22Rv1 (cell line): ENCODE measurements around the gene MTG2.

ENCODE experiments used
- CTCF ChIP-seq: fragments of 450-650 bp; IDR thresholded peaks from 2 replicates; pipeline ENCODE4 v1.5.1; 2017; ENCODE audit warnings: mild to moderate bottlenecking
- ZFX ChIP-seq: fragments of 450-650 bp; IDR thresholded peaks from 2 replicates; pipeline ENCODE4 v1.6.1; 2017; ENCODE audit warnings: antibody characterized with exemption, borderline replicate concordance

- no peak for TF ChIP-seq CTCF
- TF ChIP-seq ZFX = no peak
Observed at GRCh38 chr20:62179162-62179504, 3.7 kb upstream of the MTG2 start.
